ENCODE measurements around the gene GCNT2.
"Not testable (repeated sequence)": the region's sequence is repeated elsewhere in the genome, so short reads cannot be mapped to it uniquely, and the experiment has no call there.

GCNT2 gene

GRCh38 chr6:10580570-10580969, 59.4 kb downstream of the GCNT2 start:
- DNase-seq (ENCODE audit: low read depth in 2 of 2): no peak

DNA sequence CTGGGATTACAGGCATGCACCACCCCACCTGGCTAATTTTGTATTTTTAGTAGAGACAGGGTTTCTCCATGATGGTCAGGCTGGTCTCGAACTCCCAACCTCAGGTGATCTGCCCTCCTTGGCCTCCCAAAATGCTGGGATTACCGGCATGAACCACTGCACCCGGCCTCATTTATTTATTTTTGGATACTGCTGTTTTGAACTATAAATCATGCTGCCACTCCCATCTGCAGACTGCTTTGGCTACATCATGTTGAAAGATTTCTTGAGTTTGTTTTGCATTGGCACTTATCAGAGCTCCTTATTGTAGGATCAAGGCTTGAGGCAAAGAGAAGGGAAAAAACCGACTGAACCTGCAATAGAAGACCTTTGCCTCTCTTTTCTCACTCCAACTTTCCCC, 60.3 kb downstream of the GCNT2 start:
- not testable (repeated sequence) for DNase-seq (ENCODE audit: low read depth in 2 of 2)

DNA sequence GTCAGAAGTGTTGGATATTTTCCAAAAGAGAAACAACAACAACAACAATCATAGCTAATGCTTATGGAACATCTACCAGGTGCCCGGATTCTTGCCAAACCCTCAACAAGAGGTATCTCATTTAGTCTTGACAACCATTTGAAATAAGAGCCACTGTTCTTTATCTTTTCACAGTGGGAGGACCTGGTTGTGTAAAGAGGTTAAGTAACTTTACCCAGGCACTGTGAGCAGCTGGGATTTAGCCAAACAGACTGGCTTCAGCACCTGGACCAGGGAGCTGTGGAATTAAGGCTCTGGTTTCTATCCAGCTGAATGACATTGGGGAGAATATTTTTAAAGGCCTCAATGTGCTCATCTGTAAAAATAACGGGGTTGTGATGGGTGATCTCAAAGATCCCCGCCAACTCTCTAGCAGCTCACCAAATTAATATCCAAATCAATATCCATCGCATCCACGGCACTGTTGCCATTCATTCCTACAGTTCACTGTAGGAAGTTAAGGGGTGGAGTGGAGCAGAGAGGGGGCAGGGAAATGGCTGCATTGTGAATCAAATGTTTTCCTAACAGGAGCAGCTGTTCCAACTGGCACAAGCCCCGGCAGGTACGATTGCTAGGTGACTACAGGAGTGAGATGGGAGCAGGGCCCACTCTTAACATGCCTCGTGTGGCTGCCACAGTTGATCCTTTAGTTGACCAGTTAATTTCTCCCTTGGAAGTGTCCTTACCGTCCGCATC, 61.8 kb downstream of the GCNT2 start:
- no peak for DNase-seq (ENCODE audit: low read depth in 2 of 2)

GRCh38 chr6:10583509-10583901, 62.4 kb downstream of the GCNT2 start:
- no peak for DNase-seq (ENCODE audit: low read depth in 2 of 2)

DNA sequence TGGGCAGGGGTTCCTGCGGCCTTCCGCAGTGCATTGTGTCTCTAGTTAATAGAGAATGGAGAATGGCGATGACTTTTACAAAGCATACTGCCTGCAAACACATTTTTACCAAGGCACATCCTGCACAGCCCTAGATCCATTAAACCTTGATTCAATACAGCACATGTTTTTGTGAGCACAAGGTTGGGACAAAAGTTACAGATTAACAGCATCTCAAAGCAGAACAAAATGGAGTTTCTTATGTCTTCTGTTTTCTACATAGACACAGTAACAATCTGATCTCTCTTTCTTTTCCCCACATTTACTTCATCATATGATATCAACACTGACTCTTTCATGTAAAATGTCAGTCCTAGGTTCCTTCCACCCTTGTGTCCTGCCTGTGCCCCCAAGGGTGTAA, 63.5 kb downstream of the GCNT2 start:
- DNase-seq (ENCODE audit: low read depth in 2 of 2): no peak

- DNase-seq (ENCODE audit: low read depth in 2 of 2): no peak
These were observed 64.2 kb downstream of the GCNT2 start for GRCh38 chr6:10585209-10585845.

DNA sequence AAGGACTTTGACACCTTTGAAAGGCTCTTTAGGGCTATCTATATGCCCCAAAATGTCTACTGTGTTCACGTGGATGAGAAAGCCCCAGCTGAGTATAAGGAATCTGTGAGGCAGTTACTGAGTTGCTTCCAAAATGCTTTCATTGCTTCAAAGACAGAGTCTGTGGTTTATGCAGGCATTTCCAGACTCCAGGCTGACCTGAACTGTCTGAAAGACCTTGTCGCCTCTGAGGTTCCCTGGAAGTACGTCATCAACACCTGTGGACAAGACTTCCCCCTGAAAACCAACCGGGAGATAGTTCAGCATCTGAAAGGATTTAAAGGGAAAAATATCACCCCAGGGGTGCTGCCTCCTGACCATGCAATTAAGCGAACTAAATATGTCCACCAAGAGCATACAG, 65.2 kb downstream of the GCNT2 start:
- no peak for DNase-seq (ENCODE audit: low read depth in 2 of 2)

DNA sequence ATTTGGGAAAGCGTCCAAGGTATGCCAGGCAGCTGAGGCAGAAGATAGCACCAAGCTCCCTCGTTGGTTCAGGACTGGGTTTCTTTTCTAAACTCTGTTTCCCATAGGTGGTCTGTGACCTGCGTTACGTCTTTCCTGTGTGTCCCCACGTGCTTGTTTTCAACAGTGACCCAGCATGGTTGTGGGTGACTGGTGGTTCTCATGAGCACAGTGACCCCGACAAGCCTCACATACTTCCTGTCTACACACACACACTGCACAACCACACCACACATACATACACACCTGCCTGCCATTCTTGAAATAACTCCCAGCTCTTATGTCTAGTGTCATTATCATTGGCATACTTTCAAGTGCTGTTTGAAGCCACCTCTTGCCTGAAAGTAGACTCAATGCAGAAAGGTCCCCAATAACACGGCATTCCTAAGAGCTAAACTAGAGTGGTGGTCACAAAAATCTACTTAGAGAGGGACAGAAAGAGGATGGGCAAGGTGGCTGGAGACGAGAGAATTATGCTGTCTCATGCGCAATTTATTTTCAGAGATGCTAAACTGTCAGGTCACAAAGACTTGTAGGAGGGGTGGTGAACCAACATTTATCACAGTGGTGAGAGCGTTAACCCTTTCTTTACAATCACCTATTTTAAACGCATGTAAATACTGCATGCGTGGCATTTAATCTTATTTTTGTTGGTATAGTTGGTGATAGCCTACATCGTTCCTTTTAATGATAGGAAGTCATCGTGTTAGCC, 66.7 kb downstream of the GCNT2 start:
- DNase-seq (ENCODE audit: low read depth in 2 of 2): no peak

DNA sequence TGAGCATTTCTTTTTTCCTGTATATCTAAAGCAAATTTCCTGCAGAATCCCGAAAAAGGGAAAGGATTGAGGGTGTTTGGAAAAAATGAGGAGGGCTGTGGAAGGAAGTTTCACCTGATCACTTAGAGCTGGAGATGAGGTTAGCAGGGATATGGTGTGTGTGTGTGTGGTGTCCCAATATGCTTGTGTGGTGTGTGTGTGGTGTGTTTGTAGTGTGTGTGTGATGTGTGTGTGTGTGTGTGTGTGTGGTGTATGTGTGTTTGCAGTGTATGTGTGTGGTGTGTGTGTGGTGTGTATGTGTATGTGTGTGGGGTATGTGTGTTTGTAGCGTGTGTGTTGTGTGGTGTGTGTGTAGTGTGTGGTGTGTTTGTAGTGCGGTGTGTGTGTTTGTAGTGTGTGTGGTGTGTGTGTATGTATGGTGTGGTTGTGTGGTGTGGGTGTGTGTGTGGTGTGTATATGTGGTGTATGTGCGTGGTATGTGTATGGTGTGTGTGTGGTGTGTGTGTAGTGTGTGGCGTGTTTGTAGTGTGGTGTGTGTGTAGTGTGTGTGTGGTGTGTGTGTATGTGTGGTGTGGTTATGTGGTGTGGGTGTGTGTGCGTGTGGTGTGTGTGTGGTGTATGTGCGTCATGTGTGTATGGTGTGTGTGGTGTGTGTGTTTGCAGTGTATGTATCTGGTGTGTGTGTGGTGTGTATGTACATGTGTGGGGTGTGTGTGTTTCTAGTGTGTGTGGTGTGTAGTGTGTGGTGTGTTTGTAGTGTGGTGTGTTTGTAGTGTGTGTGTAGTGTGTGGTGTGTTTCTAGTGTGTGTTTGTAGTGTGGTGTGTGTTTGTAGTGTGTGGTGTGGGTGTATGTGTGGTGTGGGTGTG, 67.6 kb downstream of the GCNT2 start:
- DNase-seq (ENCODE audit: low read depth in 2 of 2): no peak

GRCh38 chr6:10589429-10589727, 68.2 kb downstream of the GCNT2 start:
- DNase-seq (ENCODE audit: low read depth in 2 of 2): no peak

DNA sequence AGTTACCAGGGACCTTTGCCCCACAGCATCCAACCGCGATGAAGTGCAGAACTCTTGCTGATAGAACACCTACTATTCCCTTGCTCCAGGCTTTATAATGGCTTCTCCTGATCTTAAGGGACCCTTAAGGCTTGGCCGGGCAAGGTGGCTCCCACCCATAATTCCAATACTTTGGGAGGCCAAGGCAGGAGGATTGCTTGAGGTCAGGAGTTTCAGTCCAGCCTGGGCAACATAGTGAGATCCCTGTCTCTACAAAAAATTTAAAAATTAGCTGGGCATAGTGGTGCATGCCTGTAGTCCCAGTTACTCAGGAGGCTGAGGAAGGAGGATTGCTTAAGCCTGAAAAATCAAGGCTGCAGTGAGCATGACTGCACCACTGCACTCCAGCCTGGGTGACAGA, 68.8 kb downstream of the GCNT2 start:
- no peak for DNase-seq (ENCODE audit: low read depth in 2 of 2)

DNA sequence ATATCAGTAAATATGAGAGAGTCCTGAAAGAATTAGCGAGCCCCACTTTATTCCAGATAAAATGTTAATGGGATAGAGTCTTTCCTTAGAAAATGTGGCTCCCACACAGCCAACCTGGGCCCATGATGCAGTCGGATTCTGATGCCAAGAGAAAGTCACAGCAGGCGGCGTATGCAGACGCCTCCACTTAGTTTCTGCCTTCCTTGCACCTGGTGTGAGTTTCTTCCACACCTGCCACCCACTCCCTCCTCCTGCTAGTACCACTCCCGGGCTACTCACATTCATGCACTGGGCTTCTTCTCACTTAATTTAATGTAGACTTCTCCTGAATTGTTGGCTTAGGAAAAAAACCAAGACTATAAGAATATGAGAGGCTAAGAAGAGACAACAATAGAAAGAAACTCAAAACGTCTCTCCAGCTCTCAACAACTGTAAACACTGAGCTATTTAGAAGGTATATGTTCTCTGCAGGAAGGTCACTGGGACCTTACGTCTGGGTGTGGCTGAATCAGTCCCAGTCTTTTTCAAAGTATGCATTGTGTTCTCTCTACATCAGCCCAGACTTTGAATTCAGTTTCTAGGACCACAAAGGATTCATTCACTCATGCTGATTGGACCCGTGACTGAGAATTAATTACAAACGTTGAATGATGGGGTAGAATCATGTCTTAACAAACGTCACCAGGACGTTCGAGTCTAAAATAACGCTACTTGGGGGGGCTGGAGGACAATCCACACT, 70.4 kb downstream of the GCNT2 start:
- DNase-seq (ENCODE audit: low read depth in 2 of 2): no peak

GRCh38 chr6:10595731-10596664, 74.8 kb downstream of the GCNT2 start:
- no peak for DNase-seq (ENCODE audit: low read depth in 2 of 2)

GRCh38 chr6:10597499-10598001, 76.4 kb downstream of the GCNT2 start:
- DNase-seq (ENCODE audit: low read depth in 2 of 2): no peak

DNA sequence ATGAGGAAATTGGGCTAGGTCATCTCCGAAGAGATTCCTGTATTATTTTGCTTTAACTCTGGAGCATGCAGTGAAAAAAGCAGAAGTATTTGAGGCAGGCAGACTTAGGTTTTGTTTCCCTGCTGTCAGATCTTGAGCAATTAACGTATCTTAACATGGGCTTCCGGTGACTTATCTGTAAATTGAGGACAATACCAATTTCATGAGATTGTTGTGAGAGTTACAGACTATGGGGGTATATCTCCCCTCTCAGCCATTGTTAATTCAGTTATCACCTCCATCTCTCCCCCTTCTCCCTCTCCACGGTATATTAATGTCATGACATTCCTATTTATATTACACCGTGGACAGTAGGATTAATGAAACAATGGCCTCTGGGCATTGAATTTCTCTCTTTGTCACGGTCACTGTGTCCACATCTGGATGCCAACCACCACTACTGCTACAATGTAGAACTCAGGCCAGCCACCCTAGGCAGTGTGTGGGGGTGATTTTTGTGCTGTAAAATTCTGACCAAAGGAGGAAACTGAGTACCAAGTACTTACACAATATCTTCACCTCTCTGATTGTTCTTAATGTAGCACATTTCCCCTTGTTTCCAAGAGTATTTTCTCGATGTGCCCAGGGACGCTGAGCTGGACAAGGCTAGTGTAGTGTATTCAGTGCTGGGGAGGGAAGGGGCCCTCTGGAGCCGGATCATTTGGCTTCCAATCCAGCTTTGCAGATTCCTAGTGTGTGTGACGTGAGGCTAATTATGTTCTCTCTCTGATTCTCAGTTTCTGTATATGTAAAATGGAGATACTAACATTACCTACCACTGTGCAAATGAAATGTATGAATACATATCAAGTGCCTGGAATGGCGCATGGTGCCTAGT, 77.2 kb downstream of the GCNT2 start:
- DNase-seq (ENCODE audit: low read depth in 2 of 2): no peak

- no peak for DNase-seq (ENCODE audit: low read depth in 2 of 2)
These were observed 77.9 kb downstream of the GCNT2 start for GRCh38 chr6:10599046-10599445.

DNA sequence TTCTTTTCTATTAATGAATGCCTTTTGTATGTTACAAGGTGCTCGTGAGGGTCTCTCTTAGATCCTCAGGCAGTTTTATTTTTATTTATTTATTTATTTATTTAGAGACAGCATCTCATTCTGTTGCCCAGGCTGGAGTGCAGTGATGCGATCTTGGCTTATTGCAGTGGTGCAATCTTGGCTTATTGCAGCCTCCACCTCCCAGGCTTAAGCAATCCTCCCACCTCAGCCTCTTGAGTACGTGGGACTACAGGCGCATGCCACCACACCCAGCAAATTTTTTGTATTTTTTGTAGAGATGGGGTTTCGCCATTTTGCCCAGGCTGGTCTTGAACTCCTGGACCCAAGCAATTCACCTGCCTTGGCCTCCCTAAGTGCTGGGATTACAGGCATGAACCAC, 79.5 kb downstream of the GCNT2 start:
- DNase-seq (ENCODE audit: low read depth in 2 of 2): not testable (repeated sequence)

DNA sequence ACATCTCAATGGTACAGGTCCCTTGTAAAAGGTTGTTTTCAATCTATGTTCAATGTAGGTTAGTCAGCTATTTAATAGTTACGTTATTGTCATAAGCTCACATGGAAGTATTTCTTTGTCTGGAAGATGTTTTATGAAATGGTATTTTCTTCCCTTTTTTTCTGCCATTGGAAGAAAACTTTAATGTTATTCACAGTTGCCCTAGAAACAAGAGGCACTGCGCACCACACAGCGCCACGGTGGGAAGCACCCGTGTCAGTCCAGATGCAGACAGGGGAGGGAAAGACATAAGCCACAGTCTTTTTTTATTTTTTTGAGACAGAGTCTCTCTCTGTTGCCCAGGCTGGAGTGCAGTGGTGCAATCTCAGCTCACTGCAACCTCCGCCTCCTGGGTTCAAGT, 82.1 kb downstream of the GCNT2 start:
- DNase-seq (ENCODE audit: low read depth in 2 of 2): no peak

DNA sequence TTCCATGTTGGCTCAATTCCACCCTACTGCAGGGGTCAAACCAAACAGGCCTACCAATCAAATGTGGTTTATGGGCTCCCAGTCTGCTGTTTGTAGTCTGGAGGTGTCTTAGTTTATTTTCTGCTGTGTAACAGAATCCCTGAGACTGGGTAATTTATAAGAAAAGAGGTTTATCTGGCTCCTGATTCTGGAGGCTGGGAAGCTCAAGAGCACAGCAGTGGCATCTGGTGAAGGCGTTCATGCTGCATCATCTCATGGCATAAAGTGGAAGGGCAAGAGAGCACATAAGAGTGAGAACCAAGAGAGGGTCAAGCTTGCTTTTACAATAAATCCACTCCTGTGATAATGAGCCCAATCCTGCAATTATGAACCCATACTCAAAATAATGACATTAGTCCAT, 87.9 kb downstream of the GCNT2 start:
- no peak for DNase-seq (ENCODE audit: low read depth in 2 of 2)

Data from fibroblast of skin of left quadriceps (primary cell).